ENCODE data around the gene NDUFB11.

The NDUFB11 gene

DNA sequence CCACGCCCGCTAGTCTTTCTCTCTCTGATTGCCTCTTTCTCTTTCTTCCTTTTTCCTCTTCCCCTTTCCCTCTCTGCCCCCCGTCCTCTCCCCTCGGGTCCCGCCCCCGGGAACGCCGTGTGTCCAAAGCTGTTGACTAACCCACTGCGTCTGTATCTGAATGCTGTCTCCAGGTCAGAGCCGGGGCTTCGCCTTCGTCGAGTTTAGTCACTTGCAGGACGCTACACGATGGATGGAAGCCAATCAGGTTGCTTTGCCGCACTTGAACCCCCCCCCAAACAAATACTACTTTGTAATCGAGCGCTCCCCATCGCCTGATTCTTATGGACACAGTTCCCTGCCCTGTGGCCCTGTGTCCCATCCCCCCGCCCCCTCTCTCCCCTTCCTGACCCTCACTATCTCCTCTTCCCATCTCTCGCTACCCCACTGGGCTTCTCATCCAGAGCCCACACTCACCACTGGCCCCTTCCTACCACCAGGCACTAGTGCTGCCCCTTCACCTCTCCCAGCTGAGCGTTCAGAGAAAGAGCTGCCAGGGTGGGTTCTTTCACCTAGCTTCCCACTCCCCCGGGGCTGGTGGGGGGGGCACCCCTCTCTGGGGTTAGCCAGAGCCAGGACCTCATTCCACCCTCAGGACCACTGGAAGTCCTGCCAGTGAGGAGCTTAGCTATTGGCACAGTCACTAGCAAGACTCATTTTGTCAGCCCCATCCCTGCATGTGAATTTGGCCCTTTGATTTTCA lies 30.5 kb upstream of the NDUFB11 start:
- no peak for DNase-seq (ENCODE audit: low read depth in 2 of 3, low spot score in 2 of 3)

DNA sequence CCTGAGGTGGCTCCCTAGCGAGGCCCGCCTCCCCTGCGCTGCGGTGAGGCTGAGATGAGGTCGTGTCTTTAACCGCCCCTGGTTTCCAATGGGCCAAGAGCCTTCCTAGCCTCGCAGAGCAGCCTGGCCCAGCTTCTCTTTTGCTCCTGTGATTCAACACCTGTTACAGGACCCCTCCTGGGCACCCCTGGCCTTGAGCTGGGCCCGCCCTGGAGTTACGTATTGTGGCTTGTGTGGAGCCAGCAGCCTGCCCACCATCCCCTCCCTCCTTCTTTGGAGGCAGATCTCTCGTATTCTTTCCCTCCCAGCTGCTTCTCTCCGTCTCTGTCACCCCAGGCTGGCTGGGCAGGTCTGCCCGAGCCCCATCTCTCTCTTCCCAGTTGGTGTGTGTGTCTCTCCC lies 29.9 kb upstream of the NDUFB11 start:
- no peak for DNase-seq (ENCODE audit: low read depth in 2 of 3, low spot score in 2 of 3)

- DNase-seq (ENCODE audit: low read depth in 2 of 3, low spot score in 2 of 3) = no peak
Measured at GRCh38 chrX:47172971-47173792, 28.7 kb upstream of the NDUFB11 start.

DNA sequence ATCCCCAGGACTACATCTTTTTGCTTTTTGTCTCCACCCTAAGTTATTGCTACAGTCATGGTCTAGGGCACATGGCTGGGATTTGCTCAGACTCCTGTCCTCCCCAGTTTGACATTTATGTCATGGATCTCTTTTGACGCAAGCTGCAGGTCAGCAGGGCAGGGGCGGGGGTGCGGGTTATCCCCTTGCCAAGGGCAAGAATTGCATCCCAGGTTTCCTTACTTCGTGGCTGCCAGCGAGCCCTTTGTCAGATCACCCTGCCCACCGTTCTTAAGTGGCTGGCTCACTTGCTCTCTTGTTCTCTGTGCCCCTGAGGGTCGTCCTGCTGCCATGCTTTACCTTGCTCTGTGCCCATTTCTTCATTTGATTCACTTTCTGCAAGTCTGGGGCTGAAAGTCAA lies 28.0 kb upstream of the NDUFB11 start:
- no peak for DNase-seq (ENCODE audit: low read depth in 2 of 3, low spot score in 2 of 3)

DNA sequence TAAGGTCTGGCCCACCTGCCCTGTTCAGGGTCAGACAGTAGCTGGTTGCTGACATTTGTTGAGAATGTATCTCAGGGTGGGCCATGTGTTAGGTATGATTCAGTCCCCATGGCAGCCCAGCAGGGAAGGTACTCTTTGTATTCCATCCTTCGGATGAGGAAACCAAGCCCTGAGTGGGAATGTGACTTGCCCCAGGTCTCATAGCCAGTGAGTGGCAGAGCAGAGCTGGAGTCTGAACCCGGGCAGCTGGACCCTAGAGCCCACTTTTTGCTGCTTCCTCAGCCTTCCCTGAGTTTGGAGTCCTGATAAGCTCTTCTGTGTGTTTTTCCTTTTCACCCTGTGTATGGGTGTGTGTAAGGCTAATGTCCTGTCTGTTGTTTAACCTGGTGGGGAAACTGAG lies 27.5 kb upstream of the NDUFB11 start:
- DNase-seq (ENCODE audit: low read depth in 2 of 3, low spot score in 2 of 3) = no peak

DNA sequence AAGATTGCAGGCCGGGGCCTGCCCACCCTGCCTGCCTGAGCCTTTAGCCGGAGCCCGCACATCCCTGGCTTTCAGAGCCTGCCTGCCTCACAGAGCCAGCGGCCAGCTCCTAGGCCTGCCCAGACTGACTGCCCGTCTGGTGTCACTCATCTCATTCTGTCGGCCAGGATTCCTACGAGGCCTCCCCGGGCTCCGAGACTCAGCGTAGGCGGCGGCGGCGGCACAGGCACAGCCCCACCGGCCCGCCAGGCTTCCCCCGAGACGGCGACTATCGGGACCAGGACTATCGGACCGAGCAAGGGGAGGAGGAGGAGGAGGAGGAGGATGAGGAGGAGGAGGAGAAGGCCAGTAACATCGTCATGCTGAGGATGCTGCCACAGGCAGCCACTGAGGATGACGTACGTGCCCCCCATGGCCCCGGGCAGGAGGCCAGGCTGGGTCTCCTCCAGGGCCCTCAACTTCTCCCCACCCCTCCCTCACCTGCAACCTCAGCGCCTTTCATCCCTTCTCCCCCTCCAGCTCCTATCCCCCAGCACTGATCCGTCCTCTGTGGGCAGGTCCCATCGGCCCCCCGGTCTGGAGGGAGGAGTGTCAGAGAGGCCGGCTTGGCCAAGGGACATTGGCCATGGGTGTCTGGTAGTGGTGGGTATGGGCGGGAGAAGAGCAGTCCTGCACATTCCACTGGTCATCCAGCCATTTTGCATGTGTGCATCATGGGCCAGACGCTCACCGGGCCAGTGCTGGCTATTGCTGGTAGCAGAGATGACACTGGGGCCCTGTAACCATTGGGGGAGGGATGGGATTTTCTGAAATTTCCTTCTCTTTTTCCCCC lies 26.6 kb upstream of the NDUFB11 start:
- no peak for DNase-seq (ENCODE audit: low read depth in 2 of 3, low spot score in 2 of 3)

GRCh38 chrX:47169726-47170515 lies 25.4 kb upstream of the NDUFB11 start:
- no peak for DNase-seq (ENCODE audit: low read depth in 2 of 3, low spot score in 2 of 3)

GRCh38 chrX:47169273-47169672 lies 24.8 kb upstream of the NDUFB11 start:
- DNase-seq (ENCODE audit: low read depth in 2 of 3, low spot score in 2 of 3) = no peak

- DNase-seq (ENCODE audit: low read depth in 2 of 3, low spot score in 2 of 3) = no peak
Measured at GRCh38 chrX:47168495-47169073, 24.1 kb upstream of the NDUFB11 start.

DNA sequence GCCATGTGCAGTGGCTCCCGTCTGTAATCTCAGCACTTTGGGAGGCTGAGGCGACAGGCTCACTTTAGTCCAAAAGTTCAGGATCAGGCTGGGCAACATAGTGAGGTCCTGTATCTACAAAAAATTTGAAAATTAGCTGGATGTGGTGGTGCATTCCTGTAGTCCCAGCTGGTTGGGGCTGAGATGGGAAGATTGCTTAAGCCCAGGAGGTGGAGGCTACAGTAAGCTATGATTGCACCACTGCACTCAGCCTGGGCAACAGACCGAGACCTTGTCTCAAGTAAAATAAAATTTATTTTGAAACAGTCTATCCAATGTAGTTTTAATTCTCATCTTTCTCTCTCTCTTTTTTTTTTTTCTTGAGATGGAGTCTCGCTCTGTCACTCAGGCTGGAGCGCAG lies 21.6 kb upstream of the NDUFB11 start:
- DNase-seq (ENCODE audit: low read depth in 2 of 3, low spot score in 2 of 3) = no peak

GRCh38 chrX:47164420-47164819 lies 19.9 kb upstream of the NDUFB11 start:
- no peak for DNase-seq (ENCODE audit: low read depth in 2 of 3, low spot score in 2 of 3)

GRCh38 chrX:47162927-47163583 lies 18.6 kb upstream of the NDUFB11 start:
- DNase-seq (ENCODE audit: low read depth in 2 of 3, low spot score in 2 of 3) = no peak

- no peak for DNase-seq (ENCODE audit: low read depth in 2 of 3, low spot score in 2 of 3)
Measured at GRCh38 chrX:47160781-47161180, 16.3 kb upstream of the NDUFB11 start.

GRCh38 chrX:47158781-47159180 lies 14.3 kb upstream of the NDUFB11 start:
- DNase-seq (ENCODE audit: low read depth in 2 of 3, low spot score in 2 of 3) = no peak

DNA sequence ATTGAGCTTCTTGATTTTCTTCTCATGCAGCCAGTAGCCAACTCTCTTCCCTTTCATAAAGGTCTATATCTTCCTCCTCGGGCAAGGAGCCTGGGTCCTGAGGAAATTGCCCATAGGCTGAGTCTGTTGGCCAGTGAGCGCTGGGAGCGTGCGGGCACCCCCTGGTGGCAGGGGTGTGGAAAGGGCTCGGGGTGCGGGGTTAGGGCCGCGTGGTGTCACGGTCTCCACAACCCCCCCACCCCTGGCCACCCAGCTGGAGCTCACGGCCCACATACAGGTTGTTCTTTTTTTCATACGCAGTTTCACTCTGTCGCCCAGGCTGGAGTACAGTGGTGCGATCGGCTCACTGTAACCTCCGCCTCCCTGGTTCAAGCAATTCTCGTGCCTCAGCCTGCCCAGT lies 13.6 kb upstream of the NDUFB11 start:
- DNase-seq (ENCODE audit: low read depth in 2 of 3, low spot score in 2 of 3) = no peak

GRCh38 chrX:47156611-47157520 lies 12.4 kb upstream of the NDUFB11 start:
- no peak for DNase-seq (ENCODE audit: low read depth in 2 of 3, low spot score in 2 of 3)

- DNase-seq (ENCODE audit: low read depth in 2 of 3, low spot score in 2 of 3) = no peak
Measured at GRCh38 chrX:47151435-47151834, 6.9 kb upstream of the NDUFB11 start.

GRCh38 chrX:47148946-47149345 lies 4.4 kb upstream of the NDUFB11 start:
- DNase-seq (ENCODE audit: low read depth in 2 of 3, low spot score in 2 of 3) = no peak

All from activated CD8-positive, alpha-beta memory T cell treated with anti-CD3 and anti-CD28 coated beads for 48 hours (primary cell).